ENCODE data around the gene FGGY.

DNA sequence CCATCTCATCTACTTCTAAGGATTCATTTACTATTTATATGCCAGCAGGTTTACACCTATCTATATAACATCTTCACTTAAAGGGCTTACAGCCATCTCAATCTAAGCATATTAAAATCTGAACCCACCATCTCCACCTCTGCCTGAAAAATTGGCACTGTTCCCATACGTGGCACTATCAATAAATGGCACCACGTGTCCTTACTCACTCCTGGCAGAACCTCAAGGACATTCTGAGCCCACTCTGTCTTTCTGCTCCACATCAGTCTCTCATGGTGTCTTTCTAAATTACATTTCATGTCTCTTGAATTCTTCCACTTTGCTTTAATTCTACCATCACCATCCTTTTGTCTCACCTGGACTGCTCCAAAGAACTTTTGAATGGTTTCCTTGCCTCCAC, 445.6 kb downstream of the FGGY start:
- TF ChIP-seq, protein P1, sequence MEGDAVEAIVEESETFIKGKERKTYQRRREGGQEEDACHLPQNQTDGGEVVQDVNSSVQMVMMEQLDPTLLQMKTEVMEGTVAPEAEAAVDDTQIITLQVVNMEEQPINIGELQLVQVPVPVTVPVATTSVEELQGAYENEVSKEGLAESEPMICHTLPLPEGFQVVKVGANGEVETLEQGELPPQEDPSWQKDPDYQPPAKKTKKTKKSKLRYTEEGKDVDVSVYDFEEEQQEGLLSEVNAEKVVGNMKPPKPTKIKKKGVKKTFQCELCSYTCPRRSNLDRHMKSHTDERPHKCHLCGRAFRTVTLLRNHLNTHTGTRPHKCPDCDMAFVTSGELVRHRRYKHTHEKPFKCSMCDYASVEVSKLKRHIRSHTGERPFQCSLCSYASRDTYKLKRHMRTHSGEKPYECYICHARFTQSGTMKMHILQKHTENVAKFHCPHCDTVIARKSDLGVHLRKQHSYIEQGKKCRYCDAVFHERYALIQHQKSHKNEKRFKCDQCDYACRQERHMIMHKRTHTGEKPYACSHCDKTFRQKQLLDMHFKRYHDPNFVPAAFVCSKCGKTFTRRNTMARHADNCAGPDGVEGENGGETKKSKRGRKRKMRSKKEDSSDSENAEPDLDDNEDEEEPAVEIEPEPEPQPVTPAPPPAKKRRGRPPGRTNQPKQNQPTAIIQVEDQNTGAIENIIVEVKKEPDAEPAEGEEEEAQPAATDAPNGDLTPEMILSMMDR (tag by site-specific recombination; IDR thresholded peaks at IDR 0.05), result no peak
- TF ChIP-seq ZNF341 (tag by site-specific recombination; IDR thresholded peaks at IDR 0.05; ENCODE audit: low read depth), result no peak
- no peak for TF ChIP-seq ZBTB21 (tag by site-specific recombination; IDR thresholded peaks at IDR 0.05)
- TF ChIP-seq EGR2 (tag by site-specific recombination; IDR thresholded peaks at IDR 0.05; ENCODE audit: low read depth), result no peak
- no peak for TF ChIP-seq SP2 (tag by site-specific recombination; IDR thresholded peaks at IDR 0.05)
- no peak for TF ChIP-seq ZSCAN30 (tag by site-specific recombination; IDR thresholded peaks at IDR 0.05)
- TF ChIP-seq YY1 (tag by site-specific recombination; IDR thresholded peaks at IDR 0.05), result no peak
- TF ChIP-seq, protein P2, sequence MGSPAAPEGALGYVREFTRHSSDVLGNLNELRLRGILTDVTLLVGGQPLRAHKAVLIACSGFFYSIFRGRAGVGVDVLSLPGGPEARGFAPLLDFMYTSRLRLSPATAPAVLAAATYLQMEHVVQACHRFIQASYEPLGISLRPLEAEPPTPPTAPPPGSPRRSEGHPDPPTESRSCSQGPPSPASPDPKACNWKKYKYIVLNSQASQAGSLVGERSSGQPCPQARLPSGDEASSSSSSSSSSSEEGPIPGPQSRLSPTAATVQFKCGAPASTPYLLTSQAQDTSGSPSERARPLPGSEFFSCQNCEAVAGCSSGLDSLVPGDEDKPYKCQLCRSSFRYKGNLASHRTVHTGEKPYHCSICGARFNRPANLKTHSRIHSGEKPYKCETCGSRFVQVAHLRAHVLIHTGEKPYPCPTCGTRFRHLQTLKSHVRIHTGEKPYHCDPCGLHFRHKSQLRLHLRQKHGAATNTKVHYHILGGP (tag by site-specific recombination; IDR thresholded peaks at IDR 0.05), result no peak
- TF ChIP-seq ZNF792 (tag by site-specific recombination; IDR thresholded peaks at IDR 0.05), result no peak

Measured in HEK293 (cell line).